ENCODE measurements around the gene PCDHGA2. TPM values are rescaled to one million over a fixed set of nuclear protein-coding genes. Genes with fewer than 3 reads are reported as not detected.
"Not testable (repeated sequence)": the region's sequence is repeated elsewhere in the genome, so short reads cannot be mapped to it uniquely, and the experiment has no call there.

The PCDHGA2 gene
- polyA plus RNA-seq, 12 donors = 1.6 to 5.9 (median 2.5) TPM; not detected in 1

- DNase-seq = no peak
These were observed 5.4 kb downstream of the PCDHGA2 start for GRCh38 chr5:141343953-141344463.

DNA sequence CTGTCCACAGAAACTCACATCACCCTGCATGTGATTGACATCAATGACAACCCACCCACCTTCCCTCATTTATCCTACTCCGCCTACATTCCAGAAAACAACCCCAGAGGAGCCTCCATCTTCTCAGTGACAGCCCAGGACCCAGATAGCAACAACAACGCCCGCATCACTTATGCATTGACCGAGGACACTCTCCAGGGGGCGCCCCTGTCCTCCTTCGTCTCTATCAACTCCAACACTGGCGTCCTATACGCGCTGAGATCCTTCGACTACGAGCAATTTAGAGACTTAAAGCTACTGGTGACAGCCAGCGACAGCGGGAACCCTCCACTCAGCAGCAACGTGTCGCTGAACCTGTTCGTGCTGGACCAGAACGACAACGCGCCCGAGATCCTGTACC is 6.8 kb downstream of the PCDHGA2 start:
- DNase-seq = no peak

DNA sequence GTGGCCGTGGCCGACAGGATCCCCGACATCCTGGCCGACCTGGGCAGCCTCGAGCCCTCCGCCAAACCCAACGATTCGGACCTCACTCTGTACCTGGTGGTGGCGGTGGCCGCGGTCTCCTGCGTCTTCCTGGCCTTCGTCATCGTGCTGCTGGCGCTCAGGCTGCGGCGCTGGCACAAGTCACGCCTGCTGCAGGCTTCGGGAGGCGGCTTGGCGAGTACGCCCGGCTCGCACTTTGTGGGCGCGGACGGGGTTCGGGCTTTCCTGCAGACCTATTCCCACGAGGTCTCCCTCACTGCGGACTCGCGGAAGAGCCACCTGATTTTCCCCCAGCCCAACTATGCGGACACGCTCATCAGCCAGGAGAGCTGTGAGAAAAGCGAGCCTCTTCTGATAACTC is 7.5 kb downstream of the PCDHGA2 start:
- DNase-seq = not testable (repeated sequence)

DNA sequence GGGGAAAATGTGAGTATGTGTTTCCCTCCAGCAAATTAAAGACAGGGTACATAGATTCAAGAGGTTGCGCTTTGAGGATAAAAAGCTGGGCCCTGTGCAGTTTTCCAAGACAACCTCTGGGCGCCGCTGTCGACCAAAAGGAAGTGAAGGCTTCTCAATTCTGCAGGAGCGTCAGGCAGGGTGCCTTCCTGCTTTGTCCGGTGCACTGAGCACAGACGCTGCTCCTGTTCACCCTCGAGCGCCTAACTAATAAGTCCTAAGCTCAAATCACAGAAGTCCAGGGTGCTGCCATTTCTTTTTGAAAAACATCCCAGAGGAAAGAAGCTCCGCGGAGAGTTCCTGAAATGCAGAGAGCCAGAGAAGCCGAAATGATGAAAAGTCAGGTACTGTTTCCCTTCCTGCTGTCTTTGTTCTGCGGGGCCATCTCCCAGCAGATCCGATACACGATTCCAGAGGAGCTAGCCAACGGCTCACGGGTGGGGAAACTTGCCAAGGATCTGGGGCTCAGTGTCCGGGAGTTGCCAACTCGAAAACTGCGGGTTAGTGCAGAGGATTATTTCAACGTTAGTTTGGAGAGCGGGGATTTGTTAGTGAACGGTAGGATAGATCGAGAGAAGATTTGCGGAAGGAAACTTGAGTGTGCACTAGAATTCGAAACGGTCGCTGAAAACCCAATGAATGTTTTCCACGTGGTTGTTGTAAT is 11.5 kb downstream of the PCDHGA2 start, which contains the start of gene PCDHGB1:
PCDHGB1 (plus strand) TSS at position 183 of the 703 bp plus-strand sequence; CDS start at position 345, 162 bp downstream.
- no peak for DNase-seq

- DNase-seq = no peak
These were observed 13.0 kb downstream of the PCDHGA2 start for GRCh38 chr5:141351591-141351990.

GRCh38 chr5:141354900-141355469 is 16.4 kb downstream of the PCDHGA2 start, which contains the start of gene PCDHGA4:
TSS of gene PCDHGA4 (plus strand) at chr5:141355021. CDS start at chr5:141355108, 87 bp downstream.
- DNase-seq = no peak

DNA sequence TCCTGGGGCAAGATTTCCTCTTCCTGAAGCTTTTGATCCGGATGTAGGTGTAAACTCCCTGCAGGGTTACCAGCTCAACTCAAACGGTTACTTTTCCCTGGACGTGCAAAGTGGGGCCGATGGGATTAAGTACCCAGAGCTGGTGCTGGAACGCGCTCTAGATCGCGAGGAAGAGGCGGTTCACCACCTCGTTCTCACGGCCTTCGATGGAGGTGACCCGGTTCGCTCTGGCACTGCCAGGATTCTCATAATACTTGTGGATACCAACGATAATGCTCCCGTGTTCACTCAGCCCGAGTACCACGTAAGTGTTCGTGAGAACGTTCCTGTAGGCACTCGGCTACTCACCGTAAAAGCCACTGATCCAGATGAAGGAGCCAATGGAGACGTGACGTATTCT is 17.1 kb downstream of the PCDHGA2 start:
- no peak for DNase-seq

DNA sequence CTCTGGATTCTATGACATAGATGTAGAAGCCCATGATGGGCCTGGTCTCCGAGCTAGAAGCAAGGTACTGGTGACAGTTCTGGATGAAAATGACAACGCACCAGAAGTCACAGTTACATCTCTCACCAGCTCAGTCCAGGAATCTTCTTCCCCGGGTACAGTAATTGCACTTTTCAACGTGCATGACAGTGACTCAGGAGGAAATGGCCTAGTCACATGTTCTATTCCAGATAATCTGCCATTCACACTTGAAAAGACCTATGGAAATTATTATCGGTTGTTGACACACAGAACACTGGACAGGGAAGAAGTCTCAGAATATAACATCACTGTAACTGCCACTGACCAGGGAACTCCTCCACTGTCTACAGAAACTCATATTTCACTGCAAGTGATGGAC is 17.6 kb downstream of the PCDHGA2 start:
- no peak for DNase-seq

GRCh38 chr5:141356950-141357349 is 18.4 kb downstream of the PCDHGA2 start:
- DNase-seq = no peak

DNA sequence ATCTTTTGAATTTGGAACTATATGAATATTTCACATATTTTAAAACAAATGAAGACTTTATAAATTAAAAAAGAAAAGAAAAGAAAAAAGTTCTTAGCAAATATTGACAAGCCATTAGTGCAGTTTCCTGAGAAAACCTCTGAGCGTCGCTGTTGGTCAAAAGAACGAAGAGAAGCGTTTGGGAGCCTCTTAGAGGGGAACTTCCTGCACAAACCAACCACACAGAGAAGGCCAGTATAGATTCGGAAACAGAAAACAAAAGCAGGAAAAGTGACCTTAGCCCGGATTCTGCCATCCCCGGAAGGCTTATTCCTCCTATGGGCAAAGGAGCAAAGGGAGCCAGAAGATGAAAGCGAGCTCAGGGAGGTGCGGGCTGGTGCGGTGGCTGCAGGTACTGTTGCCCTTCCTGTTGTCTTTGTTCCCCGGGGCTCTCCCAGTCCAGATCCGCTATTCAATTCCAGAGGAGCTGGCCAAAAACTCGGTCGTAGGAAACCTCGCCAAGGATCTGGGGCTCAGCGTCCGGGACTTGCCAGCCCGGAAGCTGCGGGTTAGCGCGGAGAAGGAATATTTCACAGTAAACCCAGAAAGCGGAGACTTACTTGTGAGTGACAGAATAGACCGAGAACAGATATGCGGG is 21.3 kb downstream of the PCDHGA2 start, which contains the start of gene PCDHGB2:
PCDHGB2 (plus strand) TSS at position 205 of the 637 bp plus-strand sequence; CDS start at position 347, 142 bp downstream.
- no peak for DNase-seq

DNA sequence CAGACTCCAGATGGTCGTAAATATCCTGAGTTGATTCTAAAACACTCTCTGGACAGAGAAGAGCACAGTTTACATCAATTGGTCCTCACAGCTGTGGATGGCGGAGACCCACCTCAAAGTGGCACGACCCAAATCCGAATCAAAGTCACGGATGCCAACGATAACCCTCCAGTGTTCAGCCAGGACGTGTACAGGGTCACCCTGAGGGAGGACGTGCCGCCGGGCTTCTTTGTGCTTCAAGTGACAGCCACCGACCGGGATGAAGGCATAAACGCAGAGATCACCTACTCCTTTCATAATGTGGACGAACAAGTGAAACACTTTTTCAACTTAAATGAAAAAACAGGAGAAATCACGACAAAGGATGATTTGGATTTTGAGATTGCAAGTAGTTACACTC is 22.1 kb downstream of the PCDHGA2 start:
- DNase-seq = no peak

DNA sequence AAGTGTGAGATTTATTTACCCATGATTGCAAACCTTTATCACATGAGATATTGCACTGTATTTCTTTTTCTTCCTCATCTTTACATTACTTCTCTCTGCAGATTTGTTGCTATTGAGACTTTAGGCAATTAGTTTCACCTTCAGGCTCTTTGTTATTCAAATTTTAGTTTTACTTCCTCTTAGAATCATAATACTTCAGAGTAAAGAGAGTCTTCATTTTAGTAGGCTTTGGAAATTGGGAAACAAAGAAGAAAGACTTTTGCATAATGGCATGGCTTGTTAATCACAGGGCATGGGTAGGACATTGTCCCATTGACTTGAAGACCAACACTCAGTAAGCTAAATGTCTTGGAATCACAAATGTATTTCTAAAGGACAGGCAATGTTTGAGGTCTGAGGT is 24.2 kb downstream of the PCDHGA2 start:
- DNase-seq = no peak

- DNase-seq = no peak
These were observed 25.5 kb downstream of the PCDHGA2 start, which contains the start of gene PCDHGA5 for GRCh38 chr5:141363952-141364660. TSS of gene PCDHGA5 (plus strand) at chr5:141364162. CDS start at chr5:141364331, 169 bp downstream.

DNA sequence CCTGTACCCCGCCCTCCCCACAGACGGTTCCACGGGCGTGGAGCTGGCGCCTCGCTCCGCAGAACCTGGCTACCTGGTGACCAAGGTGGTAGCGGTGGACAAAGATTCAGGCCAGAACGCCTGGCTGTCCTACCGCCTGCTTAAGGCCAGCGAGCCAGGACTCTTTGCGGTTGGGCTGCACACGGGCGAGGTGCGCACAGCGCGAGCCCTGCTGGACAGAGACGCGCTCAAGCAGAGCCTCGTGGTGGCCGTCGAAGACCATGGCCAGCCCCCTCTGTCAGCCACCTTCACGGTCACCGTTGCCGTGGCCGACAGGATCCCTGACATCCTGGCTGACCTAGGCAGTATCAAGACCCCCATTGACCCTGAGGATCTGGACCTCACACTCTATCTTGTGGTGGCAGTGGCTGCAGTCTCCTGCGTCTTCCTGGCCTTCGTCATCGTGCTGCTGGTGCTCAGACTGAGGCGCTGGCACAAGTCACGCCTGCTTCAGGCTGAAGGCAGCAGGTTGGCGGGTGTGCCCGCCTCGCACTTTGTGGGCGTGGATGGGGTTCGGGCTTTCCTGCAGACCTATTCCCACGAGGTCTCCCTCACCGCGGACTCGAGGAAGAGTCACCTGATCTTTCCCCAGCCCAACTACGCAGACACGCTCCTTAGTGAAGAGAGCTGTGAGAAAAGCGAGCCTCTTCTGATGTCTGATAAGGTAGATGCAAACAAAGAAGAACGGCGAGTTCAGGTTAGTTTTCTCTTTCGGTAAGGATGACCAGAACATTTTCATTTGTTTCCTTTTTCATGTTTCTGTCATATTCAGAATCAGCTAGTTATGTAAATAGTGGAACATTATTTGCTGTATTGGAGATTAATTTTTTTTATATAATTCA is 27.7 kb downstream of the PCDHGA2 start:
- DNase-seq = no peak

- DNase-seq = no peak
These were observed 31.7 kb downstream of the PCDHGA2 start, which contains the start of gene PCDHGB3 for GRCh38 chr5:141369994-141370848. TSS of gene PCDHGB3 (plus strand) at chr5:141370242. CDS start at chr5:141370395, 153 bp downstream.

DNA sequence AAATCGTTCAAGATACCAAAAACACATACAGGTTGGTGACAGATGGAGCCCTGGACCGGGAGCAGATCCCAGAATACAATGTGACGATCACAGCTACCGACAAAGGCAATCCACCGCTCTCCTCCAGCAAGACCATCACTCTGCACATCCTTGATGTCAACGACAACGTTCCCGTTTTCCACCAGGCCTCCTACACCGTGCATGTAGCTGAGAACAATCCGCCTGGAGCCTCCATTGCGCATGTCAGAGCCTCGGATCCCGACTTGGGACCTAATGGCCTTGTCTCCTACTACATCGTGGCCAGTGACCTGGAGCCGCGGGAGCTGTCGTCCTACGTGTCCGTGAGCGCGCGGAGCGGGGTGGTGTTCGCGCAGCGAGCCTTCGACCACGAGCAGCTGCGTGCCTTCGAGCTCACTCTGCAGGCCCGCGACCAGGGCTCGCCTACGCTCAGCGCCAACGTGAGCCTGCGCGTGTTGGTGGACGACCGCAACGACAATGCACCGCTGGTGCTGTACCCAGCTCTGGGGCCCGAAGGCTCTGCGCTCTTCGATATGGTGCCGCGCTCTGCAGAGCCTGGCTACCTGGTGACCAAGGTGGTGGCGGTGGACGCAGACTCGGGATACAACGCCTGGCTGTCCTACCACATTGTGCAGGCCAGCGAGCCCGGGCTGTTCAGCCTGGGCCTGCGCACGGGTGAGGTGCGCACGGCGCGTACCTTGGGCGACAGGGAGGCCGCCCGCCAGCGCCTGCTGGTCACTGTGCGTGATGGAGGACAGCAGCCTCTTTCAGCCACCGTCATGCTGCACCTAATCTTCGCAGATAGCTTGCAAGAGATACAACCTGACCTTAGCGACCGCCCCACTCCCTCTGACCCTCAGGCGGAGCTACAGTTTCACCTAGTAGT is 33.3 kb downstream of the PCDHGA2 start:
- DNase-seq = no peak

DNA sequence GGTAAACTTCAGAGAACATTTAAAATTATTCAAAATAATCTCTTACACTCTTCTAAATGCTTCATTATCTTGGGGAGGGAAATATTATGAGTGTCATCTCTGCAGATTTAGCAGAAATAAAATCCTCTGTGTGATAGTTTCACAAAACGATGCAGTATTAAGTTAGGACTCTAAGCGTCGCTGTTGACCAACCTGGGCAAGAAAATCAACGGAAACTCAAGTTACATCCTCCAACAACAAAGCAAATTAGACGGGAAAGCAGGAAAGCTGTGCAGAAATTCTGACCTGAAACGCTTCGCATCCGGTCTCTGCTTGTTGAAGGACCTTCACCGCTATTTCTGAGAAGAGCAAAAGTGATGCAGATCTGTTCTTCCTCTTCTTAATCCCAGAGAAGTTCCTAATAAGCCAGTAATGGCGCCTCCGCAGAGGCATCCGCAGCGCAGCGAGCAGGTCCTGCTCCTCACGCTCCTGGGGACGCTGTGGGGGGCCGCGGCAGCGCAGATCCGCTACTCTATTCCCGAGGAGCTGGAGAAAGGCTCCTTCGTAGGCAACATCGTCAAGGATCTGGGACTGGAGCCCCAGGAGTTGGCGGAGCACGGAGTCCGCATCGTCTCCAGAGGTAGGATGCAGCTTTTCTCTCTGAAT is 35.2 kb downstream of the PCDHGA2 start, which contains the start of gene PCDHGA6:
PCDHGA6 (plus strand) TSS at position 219 of the 645 bp plus-strand sequence; CDS start at position 412, 193 bp downstream.
- no peak for DNase-seq

DNA sequence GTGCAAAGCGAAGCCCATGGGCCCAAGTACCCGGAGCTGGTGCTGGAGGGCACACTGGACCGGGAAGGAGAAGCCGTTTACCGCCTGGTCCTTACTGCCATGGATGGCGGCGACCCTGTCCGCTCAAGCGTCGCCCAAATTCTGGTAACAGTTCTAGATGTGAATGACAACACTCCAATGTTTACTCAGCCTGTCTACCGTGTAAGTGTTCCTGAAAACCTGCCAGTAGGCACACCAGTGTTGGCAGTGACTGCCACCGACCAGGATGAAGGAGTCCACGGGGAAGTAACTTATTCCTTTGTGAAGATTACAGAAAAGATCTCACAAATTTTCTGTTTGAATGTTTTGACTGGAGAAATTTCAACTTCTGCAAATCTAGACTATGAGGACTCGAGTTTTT is 36.1 kb downstream of the PCDHGA2 start:
- no peak for DNase-seq

Data from muscle of arm (tissue), 12 donors.